GM06990 (cell line): ENCODE measurements around the gene GGA1.

Experiments used
- DNase-seq: peaks from one replicate; pipeline ENCODE4 v3.0.0-alpha.2; 2011; ENCODE audit not compliant: insufficient read length; ENCODE audit errors: extremely low read depth
- H3K27me3 ChIP-seq: replicated peaks from 2 replicates; pipeline ENCODE4 v1.6.0; 2011; ENCODE audit warnings: low read length; ENCODE audit not compliant: control insufficient read depth, insufficient read depth
- H3K36me3 ChIP-seq: 2 replicates; pipeline ENCODE4 v1.5.1; 2011; ENCODE audit warnings: low read length; ENCODE audit not compliant: control insufficient read depth, insufficient read depth
- H3K4me3 ChIP-seq: replicated peaks from 2 replicates; pipeline ENCODE4 v1.5.1; 2011; ENCODE audit warnings: low read depth, mild to moderate bottlenecking, control low read depth, low read length
- TF ChIP-seq, protein P1 (sequence below): IDR thresholded peaks from 2 replicates; pipeline ENCODE4 v1.5.1; 2011; ENCODE audit warnings: low read length, control low read depth, mild to moderate bottlenecking, inconsistent platforms; ENCODE audit not compliant: insufficient read depth, poor library complexity, severe bottlenecking

Gene GGA1

DNA sequence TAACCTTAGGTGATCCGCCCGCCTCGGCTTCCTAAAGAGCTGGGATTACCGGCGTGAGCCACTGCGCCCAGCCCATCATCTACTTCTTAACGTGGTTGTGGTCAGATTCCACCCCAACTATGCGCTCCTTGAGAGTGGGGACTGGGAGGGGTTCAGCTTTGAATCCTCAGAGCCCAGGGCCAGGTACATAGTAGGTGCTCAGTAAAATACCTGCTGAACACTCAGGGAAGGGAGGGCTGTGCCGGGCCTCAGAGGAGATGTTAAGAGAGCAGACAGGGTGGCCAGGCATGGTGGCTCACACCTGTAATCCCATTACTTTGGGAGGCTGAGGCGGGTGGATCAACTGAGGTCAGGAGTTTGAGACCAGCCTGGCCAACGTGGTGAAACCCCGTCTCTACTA is 65.6 kb downstream of the GGA1 start:
- Histone ChIP-seq H3K36me3 (peaks cover 5% of the 10 kb centered on the region), H3K27me3 (no peaks in the 10 kb centered on the region), H3K4me3 (no peak overlapping the region)
- TF ChIP-seq, protein P1, sequence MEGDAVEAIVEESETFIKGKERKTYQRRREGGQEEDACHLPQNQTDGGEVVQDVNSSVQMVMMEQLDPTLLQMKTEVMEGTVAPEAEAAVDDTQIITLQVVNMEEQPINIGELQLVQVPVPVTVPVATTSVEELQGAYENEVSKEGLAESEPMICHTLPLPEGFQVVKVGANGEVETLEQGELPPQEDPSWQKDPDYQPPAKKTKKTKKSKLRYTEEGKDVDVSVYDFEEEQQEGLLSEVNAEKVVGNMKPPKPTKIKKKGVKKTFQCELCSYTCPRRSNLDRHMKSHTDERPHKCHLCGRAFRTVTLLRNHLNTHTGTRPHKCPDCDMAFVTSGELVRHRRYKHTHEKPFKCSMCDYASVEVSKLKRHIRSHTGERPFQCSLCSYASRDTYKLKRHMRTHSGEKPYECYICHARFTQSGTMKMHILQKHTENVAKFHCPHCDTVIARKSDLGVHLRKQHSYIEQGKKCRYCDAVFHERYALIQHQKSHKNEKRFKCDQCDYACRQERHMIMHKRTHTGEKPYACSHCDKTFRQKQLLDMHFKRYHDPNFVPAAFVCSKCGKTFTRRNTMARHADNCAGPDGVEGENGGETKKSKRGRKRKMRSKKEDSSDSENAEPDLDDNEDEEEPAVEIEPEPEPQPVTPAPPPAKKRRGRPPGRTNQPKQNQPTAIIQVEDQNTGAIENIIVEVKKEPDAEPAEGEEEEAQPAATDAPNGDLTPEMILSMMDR, result no peak
- DNase-seq, result no peak

DNA sequence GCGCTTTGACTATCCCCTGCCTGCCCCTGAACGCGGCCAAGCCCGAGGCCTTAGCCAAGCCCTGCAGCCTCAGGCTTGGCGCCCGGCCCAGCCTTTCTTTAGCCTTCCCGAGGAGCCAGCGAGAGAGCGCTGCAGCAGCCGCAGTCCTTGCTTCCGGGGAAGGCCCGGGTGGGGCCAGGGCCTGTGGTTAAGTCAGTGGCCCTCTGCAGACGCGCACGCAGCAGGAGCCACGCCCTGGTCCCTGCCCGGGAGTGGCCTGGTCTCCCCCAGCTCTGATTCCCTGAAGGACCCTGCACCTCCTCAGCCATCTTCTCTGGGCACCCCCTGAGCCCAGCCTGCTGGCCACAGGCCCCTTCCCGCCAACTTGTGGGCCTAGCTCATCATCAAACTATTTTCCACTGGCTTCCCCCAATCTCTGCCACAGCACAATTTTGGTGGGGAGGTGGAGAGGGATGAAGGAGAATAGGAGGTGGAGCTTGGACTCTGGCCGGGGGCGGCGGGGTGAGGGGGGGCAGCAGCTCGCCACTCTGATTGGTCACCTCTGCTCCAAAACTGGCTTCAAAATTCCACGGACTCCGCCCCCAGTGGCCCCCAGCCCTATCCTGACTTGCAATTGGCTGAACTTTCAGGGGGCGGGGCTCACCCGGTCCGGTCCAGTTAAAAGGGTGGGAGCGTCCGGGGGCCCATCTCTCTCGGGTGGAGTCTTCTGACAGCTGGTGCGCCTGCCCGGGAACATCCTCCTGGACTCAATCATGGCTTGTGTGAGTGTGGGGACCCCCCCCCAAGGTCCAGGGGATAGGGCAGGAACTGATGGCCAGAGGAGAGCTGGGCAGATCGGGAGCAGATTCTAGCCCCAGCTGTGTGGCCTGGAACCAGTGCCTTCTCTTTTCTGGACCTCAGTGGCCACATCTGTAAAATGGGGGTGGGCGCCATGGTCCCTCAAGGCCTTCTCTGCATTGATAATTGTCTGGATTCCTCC is 66.6 kb downstream of the GGA1 start, which contains the start of gene LGALS1:
TSS of gene LGALS1 (plus strand) at position 686 of the 979 bp plus-strand sequence. CDS start at position 753, 67 bp downstream.
- H3K27me3 ChIP-seq, result no peaks in the 10 kb centered on the region
- TF ChIP-seq, protein P1, result no peak
- peak within 1 kb of the TSS; percentile 84 for H3K4me3 ChIP-seq
- DNase-seq, result peak; percentile 86
- H3K36me3 ChIP-seq, result peaks cover 10% of the 10 kb centered on the region

DNA sequence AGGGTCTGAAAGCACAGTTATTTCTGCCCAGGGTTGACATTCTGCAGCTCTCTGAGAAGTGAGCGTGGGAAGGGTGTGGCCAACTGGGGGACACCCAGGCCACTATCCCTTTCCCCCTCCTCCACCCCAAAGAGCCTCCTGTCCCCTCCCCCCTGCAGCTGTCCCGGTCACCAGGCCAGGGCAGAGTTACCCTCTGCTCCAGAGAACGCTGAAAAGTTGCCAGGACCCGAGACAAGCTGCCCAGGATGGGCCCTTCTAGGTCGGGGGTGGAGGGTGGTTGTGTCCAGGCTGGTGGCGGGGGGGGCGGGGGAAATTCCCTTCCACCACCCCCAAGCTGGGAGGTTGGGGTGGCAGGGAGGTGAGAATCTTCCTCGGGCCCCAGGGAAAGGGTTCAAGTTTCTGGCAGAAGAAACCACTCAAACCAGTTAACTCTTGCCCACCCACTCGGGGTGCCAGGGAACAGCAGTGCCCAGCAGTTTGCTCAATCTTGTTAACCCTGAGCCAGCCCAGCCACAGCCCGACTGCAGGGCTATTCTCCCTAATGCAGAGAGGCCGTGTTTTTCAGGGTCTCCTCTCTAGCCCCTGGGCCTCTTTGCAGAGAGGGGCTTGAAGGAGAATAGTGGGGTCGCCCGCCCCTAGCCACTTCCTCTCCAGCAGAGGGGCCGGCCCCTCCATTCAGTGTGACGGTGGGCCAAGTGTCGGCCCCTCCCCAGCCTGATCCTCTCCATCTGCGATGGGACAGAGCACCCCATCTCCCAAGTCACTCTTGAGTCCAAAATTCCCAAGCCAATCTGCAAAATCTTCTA is 67.5 kb downstream of the GGA1 start:
- no peak for DNase-seq
- peaks cover 10% of the 10 kb centered on the region for H3K36me3 ChIP-seq
- no peaks in the 10 kb centered on the region for H3K27me3 ChIP-seq
- TF ChIP-seq, protein P1, result no peak
- H3K4me3 ChIP-seq, result peak overlapping the region; percentile 84

DNA sequence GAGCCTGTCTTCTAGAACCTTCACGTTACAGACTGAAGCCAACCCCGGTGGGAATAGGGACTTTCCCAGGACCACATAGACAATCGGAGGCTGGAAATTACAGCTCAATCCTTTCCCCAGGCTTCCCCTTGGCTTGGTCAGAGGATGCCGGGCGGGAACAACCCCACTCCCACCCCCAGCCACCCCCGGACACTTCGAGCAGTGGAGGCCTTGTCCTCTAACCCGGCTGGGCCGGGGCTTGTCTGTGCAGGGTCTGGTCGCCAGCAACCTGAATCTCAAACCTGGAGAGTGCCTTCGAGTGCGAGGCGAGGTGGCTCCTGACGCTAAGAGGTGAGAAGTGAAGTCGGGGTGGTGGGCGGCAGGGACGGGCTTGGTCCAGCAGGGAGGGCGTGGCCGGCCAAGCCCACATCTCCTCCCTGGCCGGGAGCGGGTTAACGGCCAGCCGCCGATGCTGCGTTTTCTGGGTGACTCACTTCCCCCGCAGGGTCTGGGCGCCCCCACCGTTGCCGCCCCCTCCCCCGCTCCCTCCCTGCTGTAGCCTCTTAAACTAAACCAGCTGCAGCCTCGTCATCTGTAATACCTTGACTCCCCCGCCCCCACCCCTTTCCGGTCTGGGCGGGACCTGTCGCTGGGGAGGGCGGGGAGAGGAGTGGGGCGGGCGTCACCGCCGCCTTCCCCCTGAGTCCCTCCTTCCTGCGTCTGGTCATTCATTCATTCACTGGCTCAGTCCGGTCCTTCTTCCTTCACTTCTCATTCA is 68.3 kb downstream of the GGA1 start:
- peak; percentile 93 for DNase-seq
- TF ChIP-seq, protein P1, result no peak
- peak overlapping the region; percentile 84 for H3K4me3 ChIP-seq

DNA sequence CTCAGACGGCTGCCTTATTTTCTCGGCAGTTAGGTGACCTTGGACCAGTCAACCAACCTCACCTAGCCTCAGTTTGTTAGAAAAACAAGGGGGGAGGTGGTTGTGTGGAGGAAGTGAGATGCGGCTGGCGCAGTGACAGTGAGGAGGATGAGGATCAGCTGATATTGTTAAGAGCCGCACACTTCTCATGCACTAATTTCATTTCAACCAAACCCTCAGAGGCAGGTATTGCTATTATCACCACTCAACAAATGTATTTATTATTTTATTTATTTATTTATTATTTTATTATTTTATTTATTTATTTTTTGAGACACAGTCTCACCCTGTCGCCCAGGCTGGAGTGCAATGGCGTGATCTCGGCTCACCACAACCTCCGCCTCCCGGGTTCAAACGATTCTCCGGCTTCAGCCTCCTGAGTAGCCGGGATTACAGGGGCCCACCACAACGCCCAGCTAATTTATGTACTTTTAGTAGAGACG is 68.9 kb downstream of the GGA1 start:
- H3K36me3 ChIP-seq, result peaks cover 10% of the 10 kb centered on the region
- peak overlapping the region; percentile 84 for H3K4me3 ChIP-seq
- TF ChIP-seq, protein P1, result no peak
- DNase-seq, result no peak
- H3K27me3 ChIP-seq, result no peaks in the 10 kb centered on the region

More for the DNA sequence above, 68.3 kb downstream of the GGA1 start:
- H3K27me3 ChIP-seq, result no peaks in the 10 kb centered on the region
- peaks cover 10% of the 10 kb centered on the region for H3K36me3 ChIP-seq
